Measurements from ENCODE around the gene CRAT.

The CRAT gene

DNA sequence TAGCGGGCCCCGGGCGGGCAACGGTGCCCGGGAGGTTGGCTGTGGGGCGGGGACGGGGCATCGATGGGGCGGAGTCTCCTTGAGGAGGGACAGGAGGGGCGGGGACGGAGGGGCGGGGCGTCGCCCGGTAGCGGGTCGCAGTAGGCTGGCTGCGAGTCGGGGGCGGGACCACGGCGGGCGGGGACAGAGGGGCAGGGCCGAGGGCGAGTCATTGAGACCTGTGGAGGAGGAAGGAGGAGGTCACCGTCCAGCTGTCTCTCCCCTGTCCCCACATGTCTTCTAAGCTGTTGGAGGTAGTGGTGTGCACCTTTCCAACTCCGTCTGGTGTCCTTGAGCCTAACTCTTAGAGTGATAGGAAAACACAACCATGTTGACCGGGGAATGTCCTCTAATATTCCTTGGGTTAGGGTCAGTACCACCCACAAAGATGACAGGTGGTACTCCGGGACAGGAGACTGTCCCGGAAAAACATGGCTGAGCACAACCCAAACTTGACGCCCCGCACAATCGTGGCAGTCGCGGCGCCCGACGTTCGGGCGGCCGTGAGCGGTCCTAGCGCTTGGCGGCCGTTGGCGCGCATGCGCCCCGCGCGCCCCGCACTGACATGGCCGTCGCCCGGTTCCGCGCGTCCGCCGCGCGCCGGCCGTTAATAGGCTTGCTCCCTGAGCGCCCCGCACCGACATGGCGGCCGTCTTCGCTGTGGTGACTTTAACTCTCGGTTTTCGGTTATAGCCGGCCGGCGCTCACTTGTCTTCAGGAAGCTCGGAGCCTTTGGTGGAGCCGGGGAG, at the start of gene CRAT, which contains the start of gene PTPA:
Gene CRAT (minus strand): TSS at position 54 of the 788 bp plus-strand sequence. CDS start 284 bp downstream, outside the sequence.
Gene PTPA (plus strand): TSS at position 676 of the 788 bp plus-strand sequence. CDS start 186 bp downstream, outside the sequence.
- peak; percentile 81 to 91 for DNase-seq

DNA sequence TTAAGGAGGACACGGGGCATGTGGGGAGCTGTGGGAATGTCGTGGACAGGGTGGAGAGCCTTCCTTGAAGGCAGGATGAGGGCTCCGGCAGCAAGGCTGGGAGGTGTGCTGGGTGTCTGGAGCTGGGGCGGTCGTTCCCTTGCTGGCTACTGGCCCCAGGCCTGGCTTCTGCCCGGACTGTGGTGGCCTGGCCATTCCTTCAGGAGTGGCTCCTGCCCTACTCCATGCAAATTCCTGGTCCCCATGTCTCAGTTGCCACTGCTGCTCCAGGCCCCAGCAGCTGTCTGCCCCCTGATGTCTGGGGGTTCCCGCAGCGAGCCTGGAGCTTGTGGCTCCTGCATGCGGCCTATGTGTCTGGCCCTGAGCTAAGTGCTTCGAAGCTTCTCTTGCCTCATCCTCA, 45.6 kb upstream of the CRAT start:
- DNase-seq: no peak

DNA sequence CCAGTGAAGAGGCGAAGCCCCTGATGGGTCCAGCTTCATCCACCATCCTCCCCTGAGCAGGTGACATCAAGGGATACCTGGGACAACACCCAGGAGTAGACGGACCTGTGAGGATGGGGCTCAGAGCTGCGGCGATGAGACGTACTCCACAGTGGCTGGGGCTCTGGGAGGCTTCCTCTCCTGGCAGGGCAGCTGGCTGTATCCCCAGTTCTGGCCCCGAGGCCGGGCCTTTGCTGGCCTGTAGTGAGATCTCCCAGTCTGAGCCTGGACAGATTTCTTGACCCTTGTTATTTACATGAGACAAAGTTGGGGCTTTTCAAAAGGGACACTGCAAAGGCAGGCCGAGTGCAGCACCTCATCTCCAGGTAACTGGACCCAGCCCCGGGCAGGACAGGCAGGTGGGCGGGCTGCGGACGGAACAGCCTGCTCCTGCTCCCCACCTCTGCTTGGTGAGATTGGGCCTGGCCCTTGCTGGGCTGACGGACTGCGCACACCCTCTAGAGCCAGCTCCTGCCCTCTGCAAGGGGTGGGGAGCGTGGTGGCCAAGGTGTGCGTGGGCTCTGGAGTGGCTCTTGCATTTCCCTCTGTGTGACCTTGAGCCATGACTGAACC, 44.4 kb upstream of the CRAT start:
- no peak for DNase-seq

DNA sequence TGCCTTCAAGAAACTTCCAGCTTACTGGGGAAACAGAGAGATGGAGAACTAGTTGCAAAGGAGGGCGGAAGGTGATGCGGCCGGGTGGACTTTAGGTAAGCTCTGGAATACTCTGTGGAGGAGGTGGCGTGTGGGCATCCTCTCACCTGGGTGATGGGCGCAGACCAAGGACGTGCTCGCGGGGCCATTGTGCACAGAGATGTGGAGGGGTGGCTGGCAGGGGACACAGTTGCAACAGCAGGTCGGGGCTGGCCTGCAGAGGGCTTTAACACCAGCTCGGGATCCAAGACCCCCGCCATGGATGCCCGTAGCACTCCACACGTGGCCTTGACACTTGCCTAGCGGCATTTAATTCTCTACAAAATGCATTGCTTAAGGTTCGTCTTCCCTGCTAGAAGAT, 40.9 kb upstream of the CRAT start:
- DNase-seq: no peak

DNA sequence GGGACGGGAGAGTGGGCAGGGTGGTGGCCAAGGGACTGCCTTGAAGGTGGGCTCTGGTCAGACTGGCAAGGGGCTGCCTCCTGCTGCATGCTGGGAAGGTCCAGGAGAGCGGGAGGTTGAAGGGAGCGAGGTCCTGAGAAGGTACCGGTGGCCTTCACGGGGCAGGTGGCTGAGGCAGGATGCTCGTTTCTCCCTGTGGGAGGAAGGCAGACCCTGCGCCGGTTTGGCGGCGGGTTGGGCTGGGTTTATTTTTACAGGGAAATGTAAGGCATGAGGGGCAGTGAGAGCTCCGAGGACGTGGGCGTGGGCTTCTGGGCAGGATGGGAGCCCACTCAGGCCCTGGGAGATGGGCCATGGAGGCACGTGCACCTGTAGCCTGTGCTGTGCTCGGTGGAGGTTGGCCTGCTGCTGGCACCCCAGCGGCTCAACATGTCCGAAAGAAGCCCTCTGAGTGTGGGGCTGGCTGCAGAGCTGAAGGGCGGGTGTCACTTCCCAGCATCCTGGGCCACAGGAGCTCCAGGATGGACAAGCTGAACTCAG, 40.1 kb upstream of the CRAT start:
- DNase-seq: no peak

DNA sequence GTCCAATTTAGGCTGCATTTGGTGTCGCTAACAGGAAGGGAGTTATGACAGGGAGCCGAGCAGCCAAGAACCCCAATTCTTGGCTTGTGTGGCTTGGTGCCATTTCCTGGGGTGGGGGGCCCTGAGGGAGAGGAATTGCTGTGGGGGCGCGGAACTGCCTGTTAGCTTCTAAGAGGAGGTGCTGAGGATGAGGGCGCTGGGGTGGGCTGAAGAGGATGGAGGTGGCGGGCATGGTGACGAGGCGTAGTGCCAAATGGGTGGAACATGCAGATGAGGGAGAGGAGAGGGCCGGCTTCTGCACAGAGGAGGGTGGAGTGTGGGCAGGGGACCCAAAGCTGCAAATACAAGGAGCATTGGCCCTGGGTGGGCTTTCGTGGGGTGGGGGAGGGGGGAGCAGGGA, 39.5 kb upstream of the CRAT start:
- DNase-seq: no peak

DNA sequence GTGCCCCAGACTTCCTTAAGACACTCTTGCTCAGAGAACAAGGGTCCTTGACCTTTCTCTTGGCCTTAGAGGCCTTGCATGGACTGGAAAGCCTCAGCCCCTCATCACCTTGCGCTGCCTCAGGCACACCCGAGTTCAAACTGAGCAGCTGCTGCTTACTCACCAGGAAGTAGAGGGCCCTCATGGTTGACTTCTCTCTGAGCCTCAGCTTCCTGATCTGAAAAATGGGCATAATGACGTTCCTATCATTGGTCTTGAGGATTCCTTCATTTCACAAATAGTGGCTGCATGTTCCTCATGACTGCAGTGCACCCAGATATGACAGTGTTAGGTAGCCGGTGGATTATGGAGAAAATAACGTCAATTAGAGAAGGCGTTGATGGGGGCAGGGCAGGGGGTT, 38.8 kb upstream of the CRAT start:
- DNase-seq: no peak

DNA sequence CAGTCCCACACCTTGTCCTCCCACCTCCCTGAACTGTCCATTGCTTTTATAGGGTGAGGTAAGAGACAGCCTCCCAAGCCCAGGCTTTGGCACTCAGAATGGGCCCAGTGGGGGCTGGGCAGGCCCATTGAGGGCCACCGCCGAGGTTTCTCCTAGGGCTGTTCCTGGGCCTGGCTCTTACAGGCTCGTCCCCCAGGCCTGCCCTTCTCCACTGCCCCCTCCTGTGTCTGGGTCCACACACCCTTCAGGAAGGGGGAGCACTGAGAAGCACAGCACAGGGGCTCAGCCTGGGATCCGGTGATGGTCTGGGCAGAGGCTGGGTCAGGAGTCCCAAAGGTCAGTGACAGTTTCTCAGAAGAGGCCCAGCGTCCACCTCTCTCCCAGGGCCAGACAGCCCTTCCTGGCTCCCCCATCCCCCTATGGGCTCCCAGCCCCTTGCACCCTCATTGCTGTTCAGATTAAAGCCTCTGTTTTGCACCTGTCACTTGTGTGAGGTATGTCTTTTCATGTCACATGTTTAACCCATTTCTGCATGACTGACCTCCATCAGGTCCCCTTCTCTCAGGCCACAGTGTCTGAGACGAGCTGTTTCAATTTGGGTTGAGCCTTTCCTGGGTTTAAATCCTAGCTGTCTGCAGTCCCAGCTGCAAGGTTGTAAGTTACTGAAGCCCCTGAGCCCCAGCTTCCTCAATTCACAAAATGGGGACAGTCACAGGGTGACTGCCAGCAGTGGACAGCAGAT, 38.0 kb upstream of the CRAT start:
- DNase-seq: no peak

DNA sequence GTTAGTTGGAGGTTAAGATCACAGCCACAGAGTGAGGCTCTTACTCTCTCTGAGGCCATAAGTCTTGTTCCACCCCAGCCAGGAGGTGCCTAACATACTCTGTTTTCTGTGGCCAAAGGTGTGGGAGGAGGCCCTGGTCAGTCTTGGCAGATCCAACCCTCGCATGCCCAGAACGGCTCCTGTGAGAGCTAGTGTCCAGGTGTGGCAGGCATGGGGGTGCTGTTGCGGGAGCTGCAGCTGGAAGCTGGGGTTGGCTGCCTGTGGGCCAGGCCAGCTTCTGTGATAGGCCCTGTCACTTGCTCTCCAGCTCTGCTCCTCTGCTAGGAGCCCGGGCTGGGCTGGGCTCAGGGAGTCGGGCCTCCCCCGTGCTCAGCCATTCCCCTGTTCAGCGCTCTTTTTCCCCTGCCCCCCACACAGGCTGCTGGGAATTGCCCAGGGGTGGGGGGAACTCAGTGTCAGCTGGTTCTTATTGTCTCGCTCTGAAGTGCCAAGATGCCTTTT, 35.9 kb upstream of the CRAT start:
- DNase-seq: no peak

DNA sequence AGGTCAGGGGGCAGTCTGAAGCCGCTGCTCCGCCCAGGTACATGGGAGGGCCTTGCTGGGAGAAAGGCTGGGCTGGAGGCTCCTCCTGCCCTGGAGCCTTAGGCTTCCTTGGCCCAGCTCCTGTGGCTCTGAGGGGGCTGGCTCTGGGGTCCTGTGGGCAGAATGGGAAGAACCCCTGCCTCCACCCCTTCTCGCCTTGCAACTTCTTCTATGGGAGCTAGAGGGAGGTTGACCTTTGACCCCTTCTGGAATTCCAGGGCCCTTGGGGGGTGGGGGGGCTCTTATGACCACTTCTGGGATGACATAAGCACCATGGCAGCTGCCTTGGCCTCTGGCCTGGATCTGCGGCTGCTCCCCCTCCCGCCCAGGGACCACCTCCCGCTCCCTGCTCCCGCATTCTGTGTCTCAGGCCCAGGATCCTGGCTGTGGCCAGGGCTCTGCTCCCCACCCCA, 35.3 kb upstream of the CRAT start:
- DNase-seq: no peak

DNA sequence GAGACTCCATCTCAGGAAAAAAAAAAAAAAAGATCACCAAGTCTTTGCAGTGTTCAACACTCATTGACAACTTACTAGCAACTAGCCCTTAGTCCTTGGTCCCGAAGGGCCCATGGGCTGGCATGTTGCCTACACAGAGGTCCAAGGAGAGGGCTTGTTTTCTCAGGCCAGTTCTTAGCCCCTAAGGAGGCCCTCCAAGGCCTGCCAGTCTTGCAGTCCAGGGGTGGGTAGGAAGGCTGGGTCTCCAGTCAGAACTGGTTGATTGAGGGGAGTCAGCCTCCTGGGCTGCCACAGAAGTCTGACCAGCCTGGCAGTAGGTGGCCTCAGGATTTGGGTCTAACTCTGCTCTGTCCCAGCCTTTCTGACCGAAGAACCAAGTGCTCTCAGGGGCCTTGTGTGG, 34.7 kb upstream of the CRAT start:
- no peak for DNase-seq

DNA sequence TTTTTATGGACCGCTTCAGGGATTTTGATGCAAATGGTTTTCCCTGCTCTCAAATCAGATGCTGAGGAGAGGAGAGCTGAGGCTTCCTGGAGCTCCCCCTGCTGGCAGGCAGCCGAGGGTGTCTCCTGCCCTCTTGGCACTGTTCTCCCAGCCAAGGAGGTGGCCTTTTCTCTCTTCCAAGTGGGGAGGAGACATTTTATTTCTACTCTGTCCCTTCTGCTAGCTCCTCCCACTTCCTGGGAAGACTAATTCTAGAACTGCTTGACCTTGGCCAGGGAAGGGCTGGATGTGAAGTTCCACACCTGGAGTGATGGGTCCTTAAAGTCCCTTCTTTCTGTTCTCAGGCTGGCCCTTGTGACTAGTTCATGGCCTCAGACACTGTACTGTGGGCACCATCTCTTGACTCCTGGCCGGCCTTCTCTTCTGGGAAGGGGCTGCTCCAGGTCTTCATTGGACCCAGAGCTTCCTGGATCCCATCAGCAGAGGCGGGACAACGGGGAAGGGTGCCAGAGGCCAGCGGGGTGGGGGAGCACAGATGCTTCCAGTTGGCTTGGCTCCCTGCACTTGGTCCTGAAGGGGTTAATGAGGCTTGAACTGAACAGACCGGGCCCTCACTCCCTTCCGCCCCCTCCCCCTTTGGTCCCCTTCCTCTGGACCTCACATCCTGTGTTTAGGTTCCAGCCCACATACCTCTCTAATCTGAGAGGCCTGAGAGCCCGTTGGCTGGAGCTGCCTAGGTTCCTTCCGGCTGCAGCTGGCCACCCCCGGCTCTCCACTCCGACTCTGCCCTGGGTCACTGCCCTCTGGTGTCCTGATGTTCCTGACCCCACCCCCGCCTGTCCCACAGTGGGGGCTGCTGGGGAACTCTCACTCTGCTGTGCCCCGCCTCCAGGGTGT, 32.7 kb upstream of the CRAT start:
- DNase-seq: peak; percentile 43 to 54

DNA sequence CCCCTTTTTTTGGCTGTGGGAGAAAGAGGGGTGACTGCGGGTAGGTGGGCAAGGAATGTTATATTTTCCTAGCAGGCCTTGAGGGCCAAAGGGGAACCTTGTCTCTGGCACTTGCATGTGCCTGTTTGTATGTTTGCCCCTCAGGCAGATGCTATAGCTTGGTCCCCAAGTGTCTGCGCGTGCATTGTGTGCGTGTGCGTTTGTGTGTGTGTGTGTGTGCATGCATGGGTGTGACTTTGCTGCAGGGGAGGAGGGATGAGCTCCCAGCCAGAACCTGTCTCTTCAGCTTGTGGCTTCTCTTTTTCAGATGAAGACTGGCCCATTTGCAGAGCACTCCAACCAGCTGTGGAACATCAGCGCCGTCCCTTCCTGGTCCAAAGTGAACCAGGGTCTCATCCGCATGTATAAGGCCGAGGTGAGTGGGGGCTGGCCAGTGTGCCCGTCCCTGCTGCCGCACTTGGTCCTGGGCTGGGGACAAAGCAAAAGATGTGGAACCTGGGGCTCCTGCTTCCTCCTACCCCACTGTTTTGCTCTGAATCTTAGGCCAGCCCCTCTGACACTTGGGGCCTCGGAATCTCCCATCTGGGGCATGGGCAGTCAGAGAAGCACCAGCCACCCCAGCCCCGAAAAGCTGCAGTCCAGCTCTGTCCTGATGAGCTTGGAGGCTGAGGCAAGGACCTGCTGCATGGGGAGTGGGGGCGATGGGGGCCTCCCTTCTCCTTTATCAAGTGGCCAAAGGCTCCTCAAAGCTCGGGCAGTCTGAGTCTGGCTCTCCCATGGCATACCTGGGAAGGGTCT, 31.7 kb upstream of the CRAT start:
- DNase-seq: no peak

DNA sequence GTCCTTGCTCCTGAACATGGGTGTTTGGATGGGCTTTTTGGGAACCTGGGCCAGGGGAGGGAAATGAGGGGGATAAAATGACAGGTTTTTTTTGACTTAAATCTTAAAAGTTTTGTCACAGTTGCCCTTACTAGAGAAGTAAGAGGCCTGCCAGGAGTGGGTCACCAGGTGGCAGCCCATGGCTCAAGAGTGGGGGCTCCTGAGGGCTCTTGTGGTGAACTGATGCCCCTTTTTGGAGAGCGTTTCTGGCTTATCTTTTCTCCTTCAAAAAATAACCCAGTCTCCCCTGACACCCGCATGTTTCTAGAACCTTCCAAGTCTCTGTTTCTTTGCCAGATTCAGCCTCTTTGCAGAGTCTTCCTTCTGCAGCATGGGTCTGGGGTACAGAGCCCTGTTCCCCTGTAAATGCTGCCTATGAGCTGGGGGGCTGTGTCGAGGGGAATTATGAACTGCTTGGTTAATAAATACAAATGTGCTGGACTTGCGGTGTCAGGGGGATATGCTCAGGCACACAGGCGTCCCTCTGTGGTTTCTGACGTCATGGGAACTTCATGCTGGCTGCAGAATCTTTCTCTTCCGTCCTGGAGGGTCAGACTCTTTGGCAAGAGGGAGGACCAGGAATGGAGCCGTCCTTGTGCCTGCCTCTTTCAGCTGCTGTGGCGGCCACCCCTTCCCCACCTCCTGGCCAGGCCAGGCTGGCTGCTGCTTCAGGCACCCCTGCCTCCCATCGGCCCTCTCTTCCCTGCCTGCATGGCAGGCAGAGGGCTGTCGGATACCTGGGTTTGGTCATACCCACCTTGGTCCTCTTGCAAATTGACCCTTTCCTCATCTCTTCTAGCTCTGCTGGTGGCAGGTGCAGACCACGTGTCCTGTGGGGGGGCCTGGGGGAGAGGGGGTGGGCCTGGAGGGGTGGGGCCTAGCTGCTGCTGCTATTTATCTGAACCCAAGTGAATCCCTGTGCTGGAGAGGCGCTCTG, 30.8 kb upstream of the CRAT start:
- peak in 1 of 2 experiments; percentile 17 for DNase-seq

DNA sequence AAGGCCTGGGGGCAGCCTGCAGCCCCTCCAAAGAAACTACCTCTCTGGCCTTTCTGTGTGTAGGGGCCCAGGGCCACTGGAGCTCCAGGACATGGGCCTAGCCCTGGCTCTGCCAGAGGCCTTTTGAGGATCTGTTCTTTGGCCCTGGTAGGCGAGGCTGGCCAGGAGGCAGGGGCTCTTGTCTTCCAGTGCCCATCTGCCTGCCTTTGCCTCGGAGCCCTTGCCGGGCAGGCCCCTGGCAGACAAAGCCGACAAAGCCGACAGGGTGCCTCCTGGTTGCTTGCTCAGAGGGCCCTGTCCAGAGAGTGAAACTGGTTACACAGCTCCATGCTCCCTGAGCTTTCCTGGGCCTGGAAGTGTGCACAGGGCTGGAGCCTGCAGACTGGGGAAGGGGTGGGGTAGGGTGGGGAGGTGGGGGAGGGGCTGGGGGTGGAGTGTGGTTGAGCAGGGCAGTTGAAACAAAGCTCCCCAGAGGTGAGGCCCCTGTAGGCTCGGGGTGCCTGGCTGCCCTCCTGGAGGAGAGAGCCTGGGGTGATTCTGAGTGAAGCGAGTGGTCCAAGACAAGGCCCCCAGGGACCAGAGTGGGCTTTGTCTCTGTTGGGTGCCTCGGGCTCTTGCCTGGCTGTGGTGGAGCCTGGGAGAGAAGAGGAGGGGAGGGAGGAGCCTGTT, 29.9 kb upstream of the CRAT start:
- DNase-seq: peak; percentile 24

DNA sequence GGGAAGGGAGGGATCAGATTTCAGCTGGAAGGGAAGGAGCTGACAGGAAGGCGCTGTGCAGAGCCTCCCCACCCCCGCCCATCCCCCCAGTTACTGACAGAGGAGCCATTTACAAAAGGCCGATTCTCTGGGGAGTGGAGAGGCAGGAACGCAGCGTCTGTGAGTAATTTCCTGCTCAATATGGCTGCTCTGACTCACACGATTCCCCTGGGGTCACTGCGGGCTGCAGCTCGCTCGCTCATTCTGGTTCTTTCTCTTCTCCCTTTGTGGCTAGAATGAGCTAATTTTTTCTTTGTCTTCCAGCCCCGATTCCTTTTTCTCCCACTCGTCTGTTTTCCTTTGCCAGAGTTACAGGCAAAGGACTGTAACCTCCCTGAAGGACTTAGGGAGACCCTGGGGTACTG, 29.4 kb upstream of the CRAT start:
- DNase-seq: peak; percentile 70 to 88

DNA sequence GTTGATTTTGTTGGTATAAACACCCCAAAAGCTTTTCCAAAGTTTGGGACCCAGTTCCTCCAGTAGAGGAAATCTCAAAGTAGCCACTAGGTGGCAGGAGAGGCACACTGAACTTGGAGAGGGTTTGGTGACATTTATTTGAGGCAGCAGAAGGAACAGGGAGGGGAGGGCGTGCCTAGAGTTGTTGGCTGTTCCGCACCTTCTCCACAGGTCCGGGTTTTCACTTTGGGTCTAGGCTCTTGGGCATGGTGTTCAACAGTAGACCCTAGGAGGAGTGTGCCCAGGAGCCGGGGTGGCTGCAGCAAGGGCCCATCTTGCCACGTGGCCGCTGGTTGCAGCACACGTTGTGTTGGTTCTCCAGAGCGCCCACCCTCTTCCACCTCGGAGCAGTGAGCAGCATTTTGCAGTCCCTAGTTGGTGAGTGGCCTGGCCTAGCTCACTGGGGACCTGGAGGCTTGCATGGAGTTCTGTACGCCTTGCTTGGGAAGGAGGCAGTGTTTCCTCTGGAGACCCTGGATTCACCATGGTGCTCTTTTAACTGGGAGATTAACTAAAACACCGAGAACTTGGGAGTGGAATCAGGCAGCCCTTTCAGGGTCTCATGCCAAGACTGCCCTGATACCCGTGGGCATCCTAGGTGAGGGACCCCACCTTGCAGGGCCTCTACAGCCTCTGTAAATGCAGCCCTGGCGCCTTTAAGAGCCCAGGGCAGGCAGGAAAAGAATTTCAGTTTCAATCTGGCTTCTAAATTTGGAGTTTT, 28.8 kb upstream of the CRAT start:
- DNase-seq: peak; percentile 72 to 73

DNA sequence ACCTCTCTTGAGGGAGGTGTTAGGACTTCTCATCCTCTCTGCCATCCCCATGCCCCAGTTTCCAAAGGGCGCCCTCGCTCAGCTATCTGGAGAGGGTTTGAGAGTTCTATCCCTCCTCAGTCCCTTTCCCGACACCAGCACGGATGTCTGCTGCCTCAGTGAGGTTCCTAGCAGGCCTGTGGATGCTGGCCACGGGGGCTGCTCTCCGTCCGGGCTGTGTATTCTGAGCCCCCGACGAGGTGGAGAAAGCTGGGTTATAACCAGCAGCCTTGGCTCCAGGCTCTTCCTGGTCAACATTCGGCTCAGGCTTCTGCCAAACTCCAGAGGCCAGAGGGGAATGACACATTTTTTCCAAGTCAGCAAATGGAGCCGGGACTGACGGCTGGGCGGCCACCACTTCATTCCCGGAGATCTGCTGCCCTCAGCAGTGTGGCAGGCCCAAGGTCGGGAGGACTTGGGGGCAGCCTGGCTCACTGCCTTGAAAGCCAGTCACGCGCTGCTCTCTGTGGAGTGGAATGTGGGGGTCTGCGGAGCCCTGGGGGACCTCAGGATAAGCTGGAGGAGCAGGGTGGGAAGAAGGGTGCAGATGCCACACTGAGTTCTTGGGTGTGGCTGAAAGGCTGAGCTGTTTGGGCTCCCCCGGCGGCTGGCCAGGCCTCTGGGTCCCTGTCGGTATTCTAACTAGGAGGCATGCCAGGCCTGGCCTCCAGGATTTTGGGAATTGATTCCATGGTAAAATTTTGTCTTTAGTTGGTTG, 28.1 kb upstream of the CRAT start:
- DNase-seq: no peak

Data from SHP77 (cell line).